CD4-positive, alpha-beta T cell (primary cell): ENCODE measurements around the gene NXPH4. TPM values are rescaled to one million over a fixed set of nuclear protein-coding genes. Genes with fewer than 3 reads are reported as not detected.

Source experiments
- ATAC-seq: fragments of 200-7000 bp; cut with Tn5 transposase; one replicate; pipeline ENCODE4 v1.10.0; 2022; ENCODE audit warnings: mild to moderate bottlenecking; ENCODE audit not compliant: poor library complexity
- CTCF ChIA-PET: fragments of 350-600 bp; sonication (Branson Sonifier 250); formaldehyde crosslinking; loops from one replicate; lab custom pipeline; 2021; ENCODE audit warnings: antibody characterized with exemption, inconsistent platforms; lab: Charles Lee
- POLR2A ChIA-PET: fragments of 350-600 bp; sonication (Branson Sonifier 250); formaldehyde crosslinking; loops from one replicate; lab custom pipeline; 2021; ENCODE audit warnings: antibody characterized with exemption, inconsistent platforms; lab: Charles Lee
- DNase-seq, 14 experiments: peaks; one replicate each; pipeline ENCODE4 v3.0.0-alpha.2; 2013 to 2020; ENCODE audit warnings: mixed read lengths in 2 of 14
- H3K27ac ChIP-seq, 2 donors: one replicate each; pipeline versions ENCODE4 v1.5.1 to v1.7.0; 2013; ENCODE audit warnings: low read length in 2 of 2, low read depth in 1 of 2, mild to moderate bottlenecking in 1 of 2
- H3K27me3 ChIP-seq, 2 experiments: 1 replicate in 1 of 2; 2 replicates in 1 of 2; pipeline versions ENCODE4 v1.6.1 to v1.7.0; 2013; ENCODE audit warnings: low read length in 2 of 2, control low read depth in 1 of 2, mild to moderate bottlenecking in 1 of 2, moderate library complexity in 1 of 2; ENCODE audit not compliant: insufficient read depth in 2 of 2, control insufficient read depth in 1 of 2
- H3K36me3 ChIP-seq: one replicate; pipeline ENCODE4 v1.6.1; 2013; ENCODE audit warnings: low read length, control low read depth; ENCODE audit not compliant: insufficient read depth
- H3K4me1 ChIP-seq: one replicate; pipeline ENCODE4 v1.6.1; 2013; ENCODE audit warnings: low read length, control low read depth; ENCODE audit not compliant: insufficient read depth
- H3K4me3 ChIP-seq: one replicate; pipeline ENCODE4 v1.5.1; 2013; ENCODE audit warnings: mild to moderate bottlenecking, low read length, moderate library complexity
- H3K9me3 ChIP-seq, 2 experiments: 1 replicate in 1 of 2; 2 replicates in 1 of 2; pipeline versions ENCODE4 v1.6.1 to v1.7.0; 2013; ENCODE audit warnings: low read length in 2 of 2, mild to moderate bottlenecking in 2 of 2, control low read depth in 1 of 2, moderate library complexity in 1 of 2; ENCODE audit not compliant: control insufficient read depth in 1 of 2, insufficient read depth in 1 of 2
- H3K27ac Mint-ChIP-seq: one replicate; pipeline ENCODE4 v1.8.0; 2020; ENCODE audit warnings: mixed read lengths
- H3K27me3 Mint-ChIP-seq: one replicate; pipeline ENCODE4 v1.8.0; 2021; ENCODE audit warnings: mixed read lengths
- H3K36me3 Mint-ChIP-seq: one replicate; pipeline ENCODE4 v1.8.0; 2021; ENCODE audit warnings: low read depth, mixed read lengths
- H3K4me1 Mint-ChIP-seq: one replicate; pipeline ENCODE4 v1.8.0; 2021; ENCODE audit warnings: low read depth, mixed read lengths
- H3K4me3 Mint-ChIP-seq: one replicate; pipeline ENCODE4 v1.8.0; 2020; ENCODE audit warnings: mild to moderate bottlenecking, mixed read lengths
- H3K9me3 Mint-ChIP-seq: one replicate; pipeline ENCODE4 v1.8.0; 2020; ENCODE audit warnings: mixed read lengths
- CTCF ChIP-seq: fragments of 200-600 bp; IDR thresholded peaks from one replicate; pipeline ENCODE4 v1.8.0; 2022; ENCODE audit warnings: antibody characterized with exemption, mild to moderate bottlenecking
- intact Hi-C, 2 experiments: fragments of 100-400 bp; cut with DNase I in 1 of 2; cut with micrococcal nuclease in 1 of 2; formaldehyde crosslinking; loops; one replicate each; pipeline versions ENCODE4 v1.15.1 to v1.9.0; 2023 to 2025; cut with DNase I, micrococcal nuclease
- microRNA-seq: library from miRNA; unstranded; fragments of <30 nt; microRNA quantifications from one replicate; pipeline ENCODE4 v1.2.0, GENCODE V29; 2021; ENCODE audit warnings: borderline microRNAs expressed, borderline replicate concordance
- total RNA-seq, 174 experiments: library from RNA in 2 of 174; stranded (reverse) in 2 of 174; gene quantifications; one replicate each; pipeline ENCODE4 v1.2.3 and lab custom pipeline; 2021 to 2026

The NXPH4 gene
- total RNA-seq, 2 experiments from 2014 or later: not detected

- Mint-ChIP-seq H3K27ac (no peak overlapping the region), H3K36me3 (peaks cover 93% of the 10 kb centered on the region), H3K27me3 (no peaks in the 10 kb centered on the region), H3K4me1 (no peaks in the 10 kb centered on the region), H3K4me3 (no peak overlapping the region), H3K9me3 (no peaks in the 10 kb centered on the region)
- Histone ChIP-seq H3K9me3 (no peaks in the 10 kb centered on the region), H3K36me3 (peaks cover 72% of the 10 kb centered on the region), H3K4me1 (no peaks in the 10 kb centered on the region), H3K27me3 (no peaks in the 10 kb centered on the region), H3K4me3 (no peak overlapping the region), H3K27ac (no peak overlapping the region)
- no peak for TF ChIP-seq CTCF
- DNase-seq: no peak
- CTCF ChIA-PET: no interaction called here
- intact Hi-C loops: no loop called here
- POLR2A ChIA-PET: no interaction called here
- no peak for ATAC-seq
These were observed 54.4 kb downstream of the NXPH4 start for GRCh38 chr12:57270966-57271470.

DNA sequence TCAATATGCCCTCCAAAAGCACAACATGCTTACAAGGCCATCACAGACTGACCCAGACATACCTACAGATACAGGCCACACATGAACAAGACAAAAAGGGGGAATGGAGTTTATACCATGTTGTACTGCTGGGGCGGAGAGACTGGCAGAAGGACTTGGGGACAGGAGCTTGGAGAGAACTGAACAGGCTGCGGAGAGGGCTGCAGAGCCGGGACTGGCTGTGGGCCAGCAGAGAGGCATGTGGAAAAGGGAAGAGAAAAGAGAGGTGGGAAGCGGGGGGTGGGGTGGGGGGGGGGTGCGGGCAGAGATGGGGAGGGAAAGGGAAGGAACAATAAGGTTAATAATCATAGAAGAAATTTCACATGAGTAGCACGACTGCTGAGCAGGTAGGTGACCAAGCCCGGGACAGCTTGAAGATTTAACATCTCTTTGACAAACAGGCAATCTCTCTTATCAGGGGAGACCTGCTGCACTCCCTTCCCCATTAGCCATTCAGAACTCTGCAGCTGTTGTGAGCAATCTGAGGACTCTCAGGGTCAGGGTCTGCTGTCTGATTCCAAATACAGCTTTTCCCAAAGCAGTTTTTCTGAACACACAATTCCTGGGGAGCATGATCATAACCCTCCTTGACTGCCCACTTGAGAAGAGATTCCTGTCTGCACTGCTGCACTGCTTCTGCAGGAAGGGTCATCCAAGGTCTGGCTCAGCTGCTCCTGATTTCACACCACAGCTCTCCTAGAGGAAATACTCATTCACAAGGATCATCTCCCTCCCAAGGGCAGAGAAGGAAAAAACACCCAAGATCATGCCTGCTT is 56.0 kb downstream of the NXPH4 start:
- ATAC-seq (no peak), DNase-seq (no peak)
- H3K27me3 Mint-ChIP-seq: no peaks in the 10 kb centered on the region
- CTCF ChIA-PET: interaction anchor here (1.1 kb wide), 1 partner anchor 34 kb away, joined by 3 read pairs; no protein-coding TSS in a partner anchor
- peaks cover 93% of the 10 kb centered on the region for H3K36me3 Mint-ChIP-seq
- TF ChIP-seq CTCF: no peak
- H3K27ac Mint-ChIP-seq: no peak overlapping the region
- no peaks in the 10 kb centered on the region for H3K4me1 Mint-ChIP-seq
- H3K4me3 ChIP-seq: no peak overlapping the region
- H3K9me3 Mint-ChIP-seq: no peaks in the 10 kb centered on the region
- H3K27me3 ChIP-seq: no peaks in the 10 kb centered on the region
- H3K36me3 ChIP-seq: peaks cover 73% of the 10 kb centered on the region
- intact Hi-C loops: no loop called here
- H3K27ac ChIP-seq: no peak overlapping the region
- no peak overlapping the region for H3K4me3 Mint-ChIP-seq
- no peaks in the 10 kb centered on the region for H3K9me3 ChIP-seq
- H3K4me1 ChIP-seq: no peaks in the 10 kb centered on the region
- POLR2A ChIA-PET: no interaction called here

GRCh38 chr12:57273516-57273915 is 56.9 kb downstream of the NXPH4 start:
- no peak overlapping the region for H3K27ac Mint-ChIP-seq
- H3K4me1 Mint-ChIP-seq: no peaks in the 10 kb centered on the region
- intact Hi-C loops: no loop called here
- DNase-seq (no peak), ATAC-seq (no peak)
- Histone ChIP-seq H3K4me1 (no peaks in the 10 kb centered on the region), H3K27ac (no peak overlapping the region), H3K9me3 (no peaks in the 10 kb centered on the region), H3K4me3 (no peak overlapping the region), H3K36me3 (peaks cover 70% of the 10 kb centered on the region), H3K27me3 (no peaks in the 10 kb centered on the region)
- no peak overlapping the region for H3K4me3 Mint-ChIP-seq
- POLR2A ChIA-PET: no interaction called here
- H3K9me3 Mint-ChIP-seq: no peaks in the 10 kb centered on the region
- peaks cover 93% of the 10 kb centered on the region for H3K36me3 Mint-ChIP-seq
- H3K27me3 Mint-ChIP-seq: no peaks in the 10 kb centered on the region
- no peak for TF ChIP-seq CTCF
- CTCF ChIA-PET: interaction anchor here (1.1 kb wide), 1 partner anchor 34 kb away, joined by 3 read pairs; no protein-coding TSS in a partner anchor

Small RNA genes within 50 kb of the gene (microRNA-seq; reads per million reads assigned to microRNA genes)
- gene MIR1228: not detected

Other genes with a start within 250 kb of the NXPH4 start
- 1 to 10 TPM; 6.9 to 8.0 TPM for gene ZBTB39, start 210.2 kb upstream of the NXPH4 start, total RNA-seq
- not detected for gene TAC3, start 200.3 kb upstream of the NXPH4 start, total RNA-seq
- 1 to 10 TPM; 1.0 to 1.1 TPM for gene MYO1A, start 166.7 kb upstream of the NXPH4 start, total RNA-seq
- gene NEMP1, start 138.0 kb upstream of the NXPH4 start, total RNA-seq: 1 to 10 TPM; 7.2 to 9.9 TPM
- gene NAB2, start 127.7 kb upstream of the NXPH4 start, total RNA-seq: 1 to 10 TPM; 4.8 to 6.1 TPM
- gene STAT6, start 105.4 kb upstream of the NXPH4 start, total RNA-seq: 100 to 1,000 TPM; 133 to 144 TPM
- gene LRP1, start 88.3 kb upstream of the NXPH4 start, total RNA-seq: 1 to 10 TPM; 6.6 to 8.5 TPM
- not detected for gene LRP1-AS, start 69.2 kb upstream of the NXPH4 start, total RNA-seq
- 10 to 100 TPM; 21.3 to 22.2 TPM for gene SHMT2, start 12.9 kb downstream of the NXPH4 start, total RNA-seq
- gene STAC3, start 34.4 kb downstream of the NXPH4 start, total RNA-seq: 1 to 10 TPM; 2.0 to 3.0 TPM
- 100 to 1,000 TPM; 106 to 115 TPM for gene R3HDM2, start 214.2 kb downstream of the NXPH4 start, total RNA-seq
- under 1 TPM; 0.20 to 0.33 TPM for gene INHBC, start 218.0 kb downstream of the NXPH4 start, total RNA-seq
- gene INHBE, start 238.5 kb downstream of the NXPH4 start, total RNA-seq: not detected
- gene GLI1, start 243.0 kb downstream of the NXPH4 start, total RNA-seq: under 1 TPM; 0.31 to 0.85 TPM